BE2C (cell line): ENCODE measurements around the gene EMID1.
A peak's percentile ranks its signal among the peaks of the same experiment; 100 is the strongest.

ENCODE experiments used
- DNase-seq: peaks from one replicate; pipeline ENCODE4 v3.0.0-alpha.2; 2020
- H3K27me3 ChIP-seq: fragments of 250-450 bp; sonication (Bioruptor Pico); 2 replicates; pipeline ENCODE4 v1.5.1; 2020; ENCODE audit warnings: mild to moderate bottlenecking
- H3K36me3 ChIP-seq: fragments of 250-450 bp; sonication (Bioruptor Pico); 2 replicates; pipeline ENCODE4 v1.5.1; 2020; ENCODE audit warnings: mild to moderate bottlenecking
- H3K4me1 ChIP-seq: fragments of 250-450 bp; sonication (Bioruptor Pico); 2 replicates; pipeline ENCODE4 v1.5.1; 2020
- H3K4me3 ChIP-seq: 2 replicates; pipeline ENCODE4 v1.5.1; 2011; ENCODE audit warnings: low read depth, low read length
- H3K9me3 ChIP-seq: fragments of 250-450 bp; sonication (Bioruptor Pico); 2 replicates; pipeline ENCODE4 v1.5.1; 2020
- CTCF ChIP-seq: IDR thresholded peaks from 2 replicates; pipeline ENCODE4 v1.5.1; 2012; ENCODE audit warnings: mild to moderate bottlenecking, low read depth, low read length

Gene EMID1

GRCh38 chr22:29302681-29303465, 97.2 kb downstream of the EMID1 start:
- DNase-seq, result no peak
- TF ChIP-seq CTCF, result no peak

GRCh38 chr22:29305836-29306174, 100.1 kb downstream of the EMID1 start:
- Histone ChIP-seq H3K9me3 (no peaks in the 10 kb centered on the region), H3K4me1 (peaks cover 2% of the 10 kb centered on the region), H3K27me3 (no peaks in the 10 kb centered on the region), H3K4me3 (peak overlapping the region; percentile 83; the same call in 1 of the 2 replicates), H3K36me3 (peaks cover 9% of the 10 kb centered on the region)
- no peak for DNase-seq
- TF ChIP-seq CTCF, result no peak

More at GRCh38 chr22:29302681-29303465, 97.2 kb downstream of the EMID1 start:
- H3K4me3 ChIP-seq, result no peak overlapping the region
- no peaks in the 10 kb centered on the region for H3K27me3 ChIP-seq
- H3K9me3 ChIP-seq, result no peaks in the 10 kb centered on the region
- peaks cover 35% of the 10 kb centered on the region for H3K36me3 ChIP-seq
- no peaks in the 10 kb centered on the region for H3K4me1 ChIP-seq

GRCh38 chr22:29306175-29306834, 100.6 kb downstream of the EMID1 start, which contains the start of gene GAS2L1:
Gene GAS2L1, plus strand, starts transcription at chr22:29306650. Its CDS starts 1,456 bp downstream, at chr22:29308106.
- Histone ChIP-seq H3K4me1 (peaks cover 5% of the 10 kb centered on the region), H3K36me3 (peaks cover 4% of the 10 kb centered on the region), H3K4me3 (peak within 1 kb of the TSS; percentile 83), H3K9me3 (no peaks in the 10 kb centered on the region), H3K27me3 (no peaks in the 10 kb centered on the region)
- peak; percentile 63 for TF ChIP-seq CTCF
- peak; percentile 88 for DNase-seq

- peak overlapping the region; percentile 83 for H3K4me3 ChIP-seq
- peaks cover 7% of the 10 kb centered on the region for H3K4me1 ChIP-seq
- no peak for TF ChIP-seq CTCF
- no peaks in the 10 kb centered on the region for H3K9me3 ChIP-seq
- no peaks in the 10 kb centered on the region for H3K36me3 ChIP-seq
- peaks cover 7% of the 10 kb centered on the region for H3K27me3 ChIP-seq
- peak; percentile 88 for DNase-seq
Observed at GRCh38 chr22:29306835-29307595, 101.3 kb downstream of the EMID1 start.

GRCh38 chr22:29307596-29308147, 102.0 kb downstream of the EMID1 start:
- Histone ChIP-seq H3K4me3 (peak overlapping the region; percentile 83; the same call in 1 of the 2 replicates), H3K36me3 (no peaks in the 10 kb centered on the region), H3K4me1 (peaks cover 7% of the 10 kb centered on the region), H3K9me3 (no peaks in the 10 kb centered on the region), H3K27me3 (peaks cover 13% of the 10 kb centered on the region)
- no peak for DNase-seq
- TF ChIP-seq CTCF, result no peak
